HuH-7 (cell line): ENCODE measurements around the gene F10.
"Not testable (repeated sequence)": the region's sequence is repeated elsewhere in the genome, so short reads cannot be mapped to it uniquely, and the experiment has no call there.

ENCODE experiments used
- DNase-seq: peaks from one replicate; pipeline ENCODE4 v3.0.0; 2011; ENCODE audit warnings: low spot score

Gene F10

GRCh38 chr13:113153810-113154748, 31.5 kb downstream of the F10 start:
- DNase-seq: peak; percentile 86

DNA sequence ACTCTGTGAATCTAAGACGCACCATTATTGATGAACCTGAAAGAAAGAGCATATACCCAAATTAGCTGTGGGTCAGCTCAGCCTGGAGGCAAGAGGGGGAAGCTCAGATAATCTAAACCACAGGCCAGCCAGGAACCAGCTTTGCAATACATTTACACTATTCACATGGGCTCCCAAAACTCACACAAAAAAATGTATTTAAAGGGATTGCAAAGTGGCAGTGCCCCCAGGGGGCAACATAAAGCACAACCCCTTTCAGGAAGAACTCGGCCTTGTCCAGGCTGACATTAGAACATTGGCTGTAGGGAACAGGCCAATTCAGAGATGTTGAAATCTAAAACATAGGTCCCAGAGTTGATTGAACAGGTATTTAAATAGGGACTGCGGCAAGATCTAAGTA, 32.6 kb downstream of the F10 start:
- no peak for DNase-seq

GRCh38 chr13:113155982-113156655, 33.5 kb downstream of the F10 start:
- no peak for DNase-seq

DNA sequence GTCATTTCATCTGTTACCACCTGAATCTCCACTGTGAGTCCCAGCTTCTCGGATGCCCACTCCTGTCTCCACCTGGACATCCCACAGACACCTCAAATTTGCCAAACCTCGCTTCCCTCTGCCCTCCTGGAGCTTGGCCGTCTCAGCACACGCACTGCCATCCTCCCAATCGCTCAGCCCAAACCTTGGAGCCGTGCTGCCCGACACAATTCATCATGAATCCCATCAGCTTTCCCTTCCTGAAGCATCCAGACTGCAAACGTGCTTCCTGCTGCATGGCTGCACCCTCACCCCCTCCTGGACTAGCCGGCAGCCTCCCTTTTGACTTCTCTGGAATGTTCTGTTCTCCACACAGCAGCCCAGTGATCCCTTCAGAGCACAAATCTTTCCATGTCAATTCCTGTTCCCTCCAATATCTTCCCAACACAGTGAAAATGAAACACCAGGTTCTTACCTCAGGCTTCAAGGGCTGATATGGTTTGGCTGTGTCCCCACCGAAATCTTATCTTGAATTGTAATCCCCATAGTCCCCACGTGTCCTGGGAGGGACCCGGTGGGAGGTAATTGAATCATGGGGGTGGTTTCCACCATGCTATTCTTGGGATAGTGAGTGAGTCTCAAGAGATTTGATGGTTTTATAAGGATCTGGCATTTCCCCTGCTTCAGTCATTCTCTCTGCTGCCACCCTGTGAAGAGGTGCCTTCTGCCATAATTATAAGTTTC, 34.8 kb downstream of the F10 start:
- no peak for DNase-seq

DNA sequence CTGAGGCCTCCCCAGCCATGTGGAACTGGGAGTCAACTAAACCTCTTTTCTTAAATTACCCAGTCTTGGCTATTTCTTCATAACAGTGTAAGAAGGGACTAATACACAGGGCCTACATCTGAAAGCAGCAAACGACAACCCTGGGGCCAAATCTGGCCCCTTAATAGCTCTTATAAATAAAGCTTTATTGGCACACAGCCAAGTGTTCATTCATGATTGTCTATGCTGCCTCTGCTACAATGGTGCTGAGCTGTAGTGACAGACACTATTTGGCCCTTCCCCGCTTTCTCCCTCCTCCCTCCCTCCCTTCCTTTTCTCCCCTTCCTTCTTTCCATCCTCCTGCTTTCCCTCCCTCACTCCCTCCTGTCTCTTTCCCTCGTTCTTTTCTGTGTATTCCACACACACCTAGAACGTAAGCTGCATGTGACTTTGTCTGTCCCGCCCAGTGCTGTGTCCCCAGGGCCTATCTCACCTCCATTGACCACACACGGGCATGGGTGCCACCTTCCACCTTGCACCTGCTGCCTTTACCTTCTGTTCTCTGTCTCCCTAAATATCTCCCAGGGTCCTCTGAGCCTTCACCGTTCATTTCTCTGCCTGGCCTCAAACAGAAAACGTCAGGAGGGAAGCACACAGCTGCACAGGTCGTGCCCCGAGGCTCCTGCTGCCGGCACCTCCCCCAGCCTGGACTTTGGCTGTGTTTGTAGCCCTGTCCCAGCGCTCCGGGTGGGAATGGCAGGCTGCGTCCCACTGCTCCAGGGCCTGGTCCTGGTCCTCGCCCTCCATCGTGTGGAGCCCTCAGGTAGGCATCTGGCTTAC, 35.5 kb downstream of the F10 start, which contains the start of gene PROZ:
TSS of gene PROZ (plus strand) at position 720 of the 819 bp plus-strand sequence. CDS start at position 733, 13 bp downstream.
- peak; percentile 68 for DNase-seq

- DNase-seq: no peak
These were observed 36.3 kb downstream of the F10 start for GRCh38 chr13:113158946-113159345.

- no peak for DNase-seq
These were observed 37.1 kb downstream of the F10 start for GRCh38 chr13:113159701-113160100.

GRCh38 chr13:113160983-113161382, 38.4 kb downstream of the F10 start:
- no peak for DNase-seq

GRCh38 chr13:113161433-113161832, 38.8 kb downstream of the F10 start:
- DNase-seq: no peak

GRCh38 chr13:113161975-113162374, 39.4 kb downstream of the F10 start:
- DNase-seq: not testable (repeated sequence)

GRCh38 chr13:113162783-113163685, 40.4 kb downstream of the F10 start:
- DNase-seq: no peak

DNA sequence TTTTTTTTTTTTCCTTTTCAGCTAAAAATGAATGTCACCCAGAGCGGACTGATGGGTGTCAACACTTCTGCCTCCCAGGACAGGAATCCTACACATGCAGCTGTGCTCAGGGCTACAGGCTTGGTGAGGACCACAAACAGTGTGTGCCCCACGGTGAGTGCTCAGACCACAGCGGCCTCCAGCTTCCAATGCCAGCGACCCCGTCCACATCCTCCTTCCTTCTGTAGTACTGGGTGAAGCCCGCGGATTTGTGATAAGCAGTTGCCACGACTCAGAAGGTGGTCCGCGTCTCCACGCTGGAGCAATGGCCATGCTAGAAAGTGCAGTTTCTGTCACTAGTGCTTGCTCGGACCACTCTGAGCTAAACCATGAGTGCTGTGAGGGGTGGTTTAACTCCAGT, 41.9 kb downstream of the F10 start:
- no peak for DNase-seq

DNA sequence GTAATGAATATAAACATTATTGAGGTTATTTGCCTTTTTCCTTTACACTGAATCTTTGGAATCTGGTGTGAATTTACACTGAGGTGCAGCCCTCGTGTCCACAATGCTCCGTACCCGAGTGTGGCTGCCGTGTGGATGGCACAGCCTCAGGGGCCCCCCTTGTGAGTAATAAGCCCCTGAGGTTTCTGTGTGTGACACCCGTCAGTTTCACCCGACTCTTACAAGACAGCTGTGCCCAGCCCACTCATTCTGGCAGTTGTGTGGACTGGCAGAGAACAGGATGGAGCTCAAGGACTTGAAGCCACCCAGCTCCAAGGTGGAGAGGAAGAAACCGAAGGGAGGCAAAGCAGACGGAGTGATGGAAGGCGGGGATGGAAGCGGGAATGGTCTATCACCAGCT, 43.7 kb downstream of the F10 start:
- no peak for DNase-seq

DNA sequence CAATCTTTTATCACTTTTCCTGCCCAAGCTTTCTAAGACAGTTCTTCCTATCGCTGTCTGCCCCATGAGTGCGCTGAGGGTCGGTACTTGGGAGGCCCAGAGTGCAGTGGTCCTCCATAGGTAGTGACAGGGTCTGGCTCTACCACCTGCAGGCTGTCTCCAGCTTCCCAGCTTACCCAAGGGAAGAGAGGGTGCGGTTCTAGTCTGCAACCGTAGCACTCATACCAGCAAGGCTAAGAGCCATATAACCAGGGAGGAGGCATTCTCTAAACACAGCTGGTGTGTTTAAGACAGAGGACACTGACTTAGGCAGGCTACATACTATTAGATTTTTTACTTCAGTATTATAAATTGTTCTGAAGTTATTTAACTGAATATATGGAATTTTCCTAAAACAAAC, 44.1 kb downstream of the F10 start:
- DNase-seq: no peak

DNA sequence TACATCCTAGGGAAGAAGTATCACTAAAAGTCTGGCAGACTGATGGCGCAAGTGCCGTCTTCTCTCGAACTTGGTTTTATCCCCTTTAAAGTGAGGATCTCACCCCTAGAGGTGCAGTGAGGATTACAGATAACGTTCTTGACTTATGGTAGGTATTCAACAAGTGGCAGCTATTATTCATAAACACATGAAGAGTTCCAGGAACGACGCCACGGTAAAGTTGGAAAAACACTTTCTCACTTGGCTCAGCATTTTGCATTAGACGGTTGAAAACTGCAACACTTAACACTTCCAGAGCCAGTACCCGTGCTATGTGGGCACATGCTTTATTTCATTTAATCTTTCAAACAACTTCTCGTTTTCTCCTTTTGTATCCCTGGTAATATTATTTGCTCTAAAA, 44.6 kb downstream of the F10 start:
- no peak for DNase-seq

DNA sequence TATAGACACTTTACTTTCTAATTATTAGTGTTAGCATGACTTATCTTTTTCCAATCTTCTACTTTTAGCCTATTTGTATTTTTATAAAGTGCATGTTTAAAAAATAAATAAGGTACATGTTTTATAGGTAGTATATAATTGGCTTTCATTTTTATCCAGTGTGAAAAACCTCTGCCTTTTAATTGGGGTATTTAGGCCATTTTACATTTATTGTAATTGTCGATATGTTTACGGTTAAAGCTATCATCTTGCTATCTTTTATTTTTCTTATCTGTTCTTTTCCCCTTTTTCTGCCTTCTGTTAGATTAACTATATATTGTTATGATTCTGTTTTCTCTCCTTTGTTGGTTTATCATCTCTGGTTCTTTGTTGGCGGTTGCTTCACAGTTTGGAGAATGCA, 45.0 kb downstream of the F10 start:
- no peak for DNase-seq

DNA sequence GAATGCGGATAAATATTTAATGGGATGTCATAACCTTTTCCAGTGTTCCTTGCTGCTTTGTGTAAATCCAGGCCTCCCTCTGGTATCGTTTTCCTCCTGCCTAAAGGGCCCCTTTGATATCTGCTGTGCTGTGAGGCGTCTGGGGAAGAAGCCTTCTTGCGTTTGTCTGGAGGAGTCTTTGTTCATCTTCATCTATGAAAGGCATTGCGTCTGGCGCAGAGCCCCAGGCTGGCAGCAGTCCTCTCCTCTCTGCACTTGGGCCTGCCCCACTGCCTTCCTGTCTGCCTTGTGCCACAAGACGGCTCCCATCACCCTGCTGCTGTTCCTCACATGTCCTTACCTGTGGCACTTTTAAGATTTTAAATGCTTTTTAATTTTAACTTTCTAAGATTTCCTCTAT, 45.6 kb downstream of the F10 start:
- DNase-seq: no peak

GRCh38 chr13:113169277-113170272, 47.0 kb downstream of the F10 start:
- peak; percentile 80 for DNase-seq

DNA sequence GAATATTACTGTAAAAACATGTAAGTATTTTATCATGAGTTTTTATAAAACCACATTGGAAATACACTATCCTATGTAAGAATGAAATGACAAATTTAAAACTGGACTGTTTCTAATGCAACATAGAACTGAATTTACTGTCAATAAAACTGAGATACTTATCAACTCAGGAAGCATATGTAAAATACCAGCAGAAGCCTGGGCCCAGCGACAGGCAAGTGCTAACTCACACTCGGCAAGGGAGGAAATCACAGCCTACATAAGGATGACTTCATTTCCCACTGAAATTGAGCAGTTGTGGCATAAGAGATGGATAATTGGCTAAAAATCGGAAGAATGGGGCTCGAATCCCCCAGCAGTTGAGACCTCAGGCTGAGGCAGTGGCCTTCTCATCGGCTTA, 47.9 kb downstream of the F10 start:
- no peak for DNase-seq
